ENCODE results near the gene EFNB2. TPM values are rescaled to one million over a fixed set of nuclear protein-coding genes. Genes with fewer than 3 reads are reported as not detected.

The EFNB2 gene
- total RNA-seq, 1 experiment from 2014 or later: 15.9 TPM

- ChIA-PET CTCF (no interaction called here), POLR2A (no interaction called here)
- no peak overlapping the region for H3K27ac Mint-ChIP-seq
- no peak for DNase-seq (ENCODE audit: low spot score)
- peaks cover 34% of the 10 kb centered on the region for H3K4me1 Mint-ChIP-seq
- ATAC-seq: no peak
- no peaks in the 10 kb centered on the region for H3K9me3 Mint-ChIP-seq
- H3K36me3 Mint-ChIP-seq: peaks cover 34% of the 10 kb centered on the region
- no peak overlapping the region for H3K4me3 Mint-ChIP-seq
- no peaks in the 10 kb centered on the region for H3K27me3 Mint-ChIP-seq (ENCODE audit: low read depth)
- TF ChIP-seq ARID4B (CRISPR knock-in tag; IDR thresholded peaks at IDR 0.05; ENCODE audit: borderline replicate concordance) (no peak), ATF2 (CRISPR knock-in tag; IDR thresholded peaks at IDR 0.05; ENCODE audit: borderline replicate concordance, low read depth) (no peak), PRRX2 (CRISPR knock-in tag; IDR thresholded peaks at IDR 0.05) (no peak), ZNF232 (CRISPR knock-in tag; IDR thresholded peaks at IDR 0.05) (no peak), FOXJ3 (CRISPR knock-in tag; IDR thresholded peaks at IDR 0.05; ENCODE audit: borderline replicate concordance) (no peak), MLX (CRISPR knock-in tag; IDR thresholded peaks at IDR 0.05) (no peak), E2F5 (CRISPR knock-in tag; IDR thresholded peaks at IDR 0.05) (no peak), FOXP4 (CRISPR knock-in tag; IDR thresholded peaks at IDR 0.05) (no peak), CREB1 (CRISPR knock-in tag; IDR thresholded peaks at IDR 0.05) (no peak), ZNF512 (CRISPR knock-in tag; IDR thresholded peaks at IDR 0.05; ENCODE audit: borderline replicate concordance) (no peak), ATF6 (CRISPR knock-in tag; IDR thresholded peaks at IDR 0.05) (no peak), PRDM15 (CRISPR knock-in tag; IDR thresholded peaks at IDR 0.05) (no peak), ZBTB21 (CRISPR knock-in tag; IDR thresholded peaks at IDR 0.05; ENCODE audit: borderline replicate concordance) (no peak), NR3C1 (CRISPR knock-in tag; conservative IDR thresholded peaks at IDR 0.05; ENCODE audit: low read depth) (no peak), STAT6 (CRISPR knock-in tag; conservative IDR thresholded peaks at IDR 0.05; ENCODE audit: low read depth) (no peak), OVOL2 (CRISPR knock-in tag; IDR thresholded peaks at IDR 0.05; ENCODE audit: borderline replicate concordance) (no peak)
Measured at GRCh38 chr13:106489849-106490568, 45.5 kb downstream of the EFNB2 start.

Measured in WTC11 (cell line).